Measurements from ENCODE around the gene TLCD5.

Gene TLCD5

DNA sequence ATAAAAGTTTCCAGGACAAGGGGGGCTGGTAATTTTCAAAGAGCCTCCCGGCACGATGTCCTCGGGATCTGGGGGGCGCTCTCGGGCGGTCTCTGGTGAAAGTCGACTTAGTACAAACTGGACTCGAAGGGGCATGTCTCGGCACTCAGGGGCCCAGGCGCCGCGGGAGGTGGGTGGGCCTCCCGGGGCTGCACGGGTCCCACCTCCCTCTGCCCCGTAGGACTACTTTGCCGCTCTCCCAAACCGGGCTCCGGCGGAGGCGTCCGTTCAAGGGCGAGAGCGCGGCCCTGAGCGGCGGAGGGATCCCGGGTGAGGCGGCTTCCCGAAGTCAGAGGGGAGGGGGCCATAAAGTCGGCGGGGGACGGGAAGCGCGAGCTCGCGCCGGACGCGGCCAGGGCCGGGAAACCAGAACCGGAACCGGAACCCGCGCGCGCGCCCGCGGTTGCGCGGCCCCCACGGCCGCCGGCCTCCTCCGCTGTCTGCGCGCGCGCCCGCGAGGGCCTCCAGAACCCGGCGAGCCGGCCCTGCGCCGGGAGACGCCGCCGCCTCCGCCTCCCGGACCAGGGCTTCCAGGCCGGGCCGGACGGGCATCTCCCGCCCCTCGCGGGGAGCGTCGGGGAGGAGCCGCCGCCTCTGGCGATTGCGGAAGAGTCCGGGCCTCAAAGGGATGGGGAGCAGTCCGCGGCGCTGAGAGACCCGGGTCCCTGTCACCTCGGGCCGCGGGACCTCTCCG lies 11.0 kb downstream of the TLCD5 start, which contains the start of gene ARHGEF12:
TSS of gene ARHGEF12 (plus strand) at position 506 of the 733 bp plus-strand sequence. CDS start 831 bp downstream, outside the sequence.
- in situ Hi-C loops (cut with MboI; ENCODE audit: low sequenced_read_pairs): no loop called here

DNA sequence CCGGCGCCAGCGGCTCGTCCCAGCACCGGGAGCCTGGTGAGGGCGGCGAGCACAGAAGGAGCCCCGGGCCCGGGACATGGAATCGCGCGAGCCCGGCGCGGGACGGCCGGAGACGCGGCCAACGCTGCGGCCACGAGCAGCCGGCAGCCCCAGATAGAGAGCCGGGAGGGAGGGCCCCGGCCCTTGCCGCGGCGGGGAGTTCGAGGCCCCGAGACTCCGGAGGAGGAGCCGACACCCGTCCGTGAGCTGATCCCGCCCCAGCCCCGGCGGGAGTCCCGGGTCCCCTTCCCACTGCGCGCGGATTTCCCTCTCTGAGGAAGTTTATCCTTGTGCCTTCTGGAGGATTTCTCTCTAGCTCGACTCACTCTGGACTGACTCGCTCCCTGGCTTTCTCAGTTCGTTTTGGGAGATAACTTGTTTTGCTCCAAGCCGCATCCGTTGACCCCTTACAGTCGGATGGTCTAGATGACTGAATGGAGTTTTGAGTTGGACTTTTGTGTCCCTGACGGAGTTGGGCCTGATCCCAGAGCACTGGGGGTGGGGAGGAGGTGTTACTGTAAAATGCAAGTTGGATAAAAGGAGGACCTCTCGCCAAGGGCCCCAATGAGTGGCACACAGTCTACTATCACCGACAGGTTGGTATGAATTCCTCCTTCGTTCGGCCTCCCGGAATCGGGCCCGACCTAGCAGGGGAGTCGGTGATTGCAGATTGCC lies 11.7 kb downstream of the TLCD5 start:
- in situ Hi-C loops (cut with MboI; ENCODE audit: low sequenced_read_pairs): no loop called here

DNA sequence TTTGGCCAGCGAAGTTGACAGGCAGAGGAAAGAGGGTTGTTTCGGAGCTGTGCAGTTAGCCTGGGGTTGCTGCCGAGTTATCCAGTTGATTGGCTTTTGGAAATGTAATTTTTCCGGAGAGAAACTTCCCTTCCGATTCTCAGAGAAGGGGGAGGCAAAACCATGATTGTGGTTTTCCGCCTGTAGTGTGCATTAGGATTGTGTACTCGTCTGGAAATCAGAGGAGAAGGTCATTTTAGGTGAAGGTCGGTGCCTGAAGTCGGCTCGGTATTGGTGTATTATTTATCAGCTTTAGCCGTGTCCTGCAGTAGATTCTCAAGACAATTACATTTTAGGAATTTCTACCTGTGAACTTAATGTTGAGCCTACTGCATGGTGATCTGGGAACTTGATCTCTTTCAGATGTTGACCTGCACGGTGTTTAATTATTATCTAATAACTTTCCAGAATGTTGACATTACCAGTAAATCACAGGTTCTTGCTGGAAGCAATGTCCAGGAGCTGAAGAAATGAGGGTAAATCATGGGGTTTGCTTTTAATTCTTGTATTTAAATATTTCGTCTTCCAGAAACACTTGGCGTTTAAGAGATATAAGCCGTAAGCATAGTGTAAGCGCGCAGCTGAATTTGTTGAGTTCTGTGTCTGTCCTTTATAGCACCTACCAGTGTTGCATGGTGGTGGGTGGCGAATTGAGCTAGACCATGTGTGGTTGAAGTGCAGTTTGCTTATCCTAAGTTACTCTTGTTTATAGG lies 12.4 kb downstream of the TLCD5 start:
- in situ Hi-C loops (cut with MboI; ENCODE audit: low sequenced_read_pairs): no loop called here

DNA sequence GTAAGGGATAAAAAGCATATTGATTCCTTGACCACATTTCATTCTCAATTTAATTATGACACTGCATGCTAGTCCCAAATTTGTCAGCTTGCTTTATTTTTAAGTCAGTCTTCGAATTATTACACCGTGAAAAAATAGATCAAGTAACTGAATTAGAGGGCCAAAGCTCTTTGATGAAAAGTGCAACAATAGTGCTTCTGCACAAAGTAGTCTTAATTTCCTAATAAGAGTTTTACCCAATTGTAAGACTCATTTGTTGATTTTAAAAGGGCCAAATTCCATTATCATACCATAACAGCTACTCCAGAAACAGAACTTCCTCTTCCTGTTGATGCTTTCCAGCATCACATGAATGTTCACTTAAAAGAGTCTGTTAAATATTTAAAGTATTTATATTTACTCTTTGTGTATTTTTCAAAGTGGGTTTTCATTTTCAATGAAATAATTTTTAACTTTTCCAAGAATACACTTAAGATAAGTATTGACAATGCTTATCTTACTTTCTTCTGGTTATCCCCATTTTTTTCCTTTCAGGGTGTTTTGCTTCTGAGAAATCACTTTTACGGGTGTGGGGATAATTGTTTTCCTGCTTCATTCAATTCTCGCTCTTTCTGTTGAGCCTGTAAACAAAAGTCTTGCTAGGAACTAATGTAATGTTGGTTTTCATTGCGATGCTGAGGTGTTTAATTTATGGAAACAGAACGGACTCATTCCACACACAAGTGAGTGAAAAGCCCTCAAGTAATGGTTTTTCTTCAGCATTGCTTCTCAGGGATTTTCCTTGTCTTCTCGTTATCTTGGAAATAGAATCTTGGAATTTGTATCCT lies 13.2 kb downstream of the TLCD5 start:
- in situ Hi-C loops (cut with MboI; ENCODE audit: low sequenced_read_pairs): no loop called here

GRCh38 chr11:120339394-120339890 lies 14.3 kb downstream of the TLCD5 start:
- in situ Hi-C loops (cut with MboI; ENCODE audit: low sequenced_read_pairs): no loop called here

GRCh38 chr11:120340529-120340928 lies 15.4 kb downstream of the TLCD5 start:
- in situ Hi-C loops (cut with MboI; ENCODE audit: low sequenced_read_pairs): no loop called here

DNA sequence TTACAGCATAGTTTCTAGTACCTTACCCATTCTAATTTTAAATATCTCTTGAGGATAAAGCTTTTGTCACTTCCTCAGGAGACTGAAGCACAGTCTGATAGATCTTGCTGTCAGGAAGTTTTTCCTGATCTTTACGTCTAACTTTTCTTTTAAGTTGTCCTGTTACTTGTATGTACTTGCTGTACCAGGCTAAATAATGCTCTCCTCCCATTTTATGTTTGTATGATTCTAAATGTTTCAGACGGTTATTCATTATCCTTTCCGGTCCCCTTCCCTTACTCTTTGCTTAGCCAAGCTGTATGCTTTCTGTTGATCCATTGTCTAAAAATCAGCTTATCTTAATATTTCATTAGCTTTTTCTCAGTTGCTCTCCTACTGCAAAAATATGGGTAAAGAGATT lies 17.1 kb downstream of the TLCD5 start:
- in situ Hi-C loops (cut with MboI; ENCODE audit: low sequenced_read_pairs): no loop called here

GRCh38 chr11:120342678-120343077 lies 17.6 kb downstream of the TLCD5 start:
- in situ Hi-C loops (cut with MboI; ENCODE audit: low sequenced_read_pairs): no loop called here

DNA sequence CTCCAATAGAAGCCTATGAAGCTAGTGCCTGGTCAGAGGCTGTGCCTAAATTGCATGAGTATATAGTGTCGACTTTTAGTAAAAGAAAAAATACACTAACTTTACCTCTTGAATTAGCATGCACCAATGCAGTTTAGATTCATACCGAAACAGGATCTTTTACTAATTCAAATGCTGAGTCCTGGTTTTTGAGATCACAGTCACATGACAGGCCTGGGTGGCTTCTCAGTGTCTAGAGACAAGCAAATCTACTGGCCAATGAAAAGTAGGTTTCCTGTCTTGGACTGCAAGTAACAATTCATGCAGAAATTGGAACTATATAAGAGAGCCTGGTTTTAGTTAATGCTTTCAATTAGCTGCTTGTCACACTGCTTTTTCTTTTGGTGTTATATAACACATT lies 18.3 kb downstream of the TLCD5 start:
- in situ Hi-C loops (cut with MboI; ENCODE audit: low sequenced_read_pairs): no loop called here

GRCh38 chr11:120344302-120345004 lies 19.4 kb downstream of the TLCD5 start:
- in situ Hi-C loops (cut with MboI; ENCODE audit: low sequenced_read_pairs): no loop called here

GRCh38 chr11:120346233-120346632 lies 21.1 kb downstream of the TLCD5 start:
- in situ Hi-C loops (cut with MboI; ENCODE audit: low sequenced_read_pairs): no loop called here

DNA sequence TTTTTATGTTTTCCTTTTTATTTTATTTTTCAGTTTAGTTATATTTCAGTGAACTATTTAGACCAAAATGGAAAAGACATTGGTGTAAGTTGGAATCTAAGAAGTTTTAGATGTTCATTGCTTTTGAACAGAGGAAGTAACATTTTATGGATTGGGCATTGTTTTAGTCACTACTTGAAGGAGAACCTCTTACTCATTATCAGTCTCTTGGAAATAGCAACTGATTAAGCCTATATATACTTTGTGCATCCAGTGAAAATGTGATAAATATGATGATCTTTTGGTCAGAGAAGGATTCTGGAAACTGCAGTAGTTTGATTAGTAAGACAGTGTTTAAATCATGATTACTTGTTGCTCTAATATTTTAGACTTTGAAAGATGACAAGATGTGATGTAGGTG lies 25.5 kb downstream of the TLCD5 start:
- in situ Hi-C loops (cut with MboI; ENCODE audit: low sequenced_read_pairs): no loop called here

- in situ Hi-C loops (cut with MboI; ENCODE audit: low sequenced_read_pairs): no loop called here
Measured at GRCh38 chr11:120352405-120352804, 27.3 kb downstream of the TLCD5 start.

DNA sequence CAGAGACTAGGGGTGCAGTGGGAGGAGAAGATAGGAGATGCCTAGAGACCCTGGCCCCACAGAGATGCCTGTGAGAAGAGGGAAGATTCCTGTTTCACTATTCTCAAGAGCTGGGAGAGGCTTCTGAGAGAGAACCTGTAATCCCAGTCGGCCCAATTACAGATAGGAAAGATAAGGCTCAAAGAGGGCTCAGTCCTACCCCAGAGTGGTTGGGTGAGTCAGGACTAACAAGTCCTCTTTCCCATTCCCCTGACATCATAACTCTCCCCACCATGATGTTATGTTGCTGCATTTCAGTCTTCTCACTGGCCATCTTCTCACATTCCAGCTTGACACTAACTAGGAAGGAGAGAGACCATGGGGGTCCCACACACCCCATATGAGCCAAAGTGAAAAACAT lies 29.0 kb downstream of the TLCD5 start:
- in situ Hi-C loops (cut with MboI; ENCODE audit: low sequenced_read_pairs): no loop called here

- in situ Hi-C loops (cut with MboI; ENCODE audit: low sequenced_read_pairs): no loop called here
Measured at GRCh38 chr11:120354779-120355178, 29.7 kb downstream of the TLCD5 start.

DNA sequence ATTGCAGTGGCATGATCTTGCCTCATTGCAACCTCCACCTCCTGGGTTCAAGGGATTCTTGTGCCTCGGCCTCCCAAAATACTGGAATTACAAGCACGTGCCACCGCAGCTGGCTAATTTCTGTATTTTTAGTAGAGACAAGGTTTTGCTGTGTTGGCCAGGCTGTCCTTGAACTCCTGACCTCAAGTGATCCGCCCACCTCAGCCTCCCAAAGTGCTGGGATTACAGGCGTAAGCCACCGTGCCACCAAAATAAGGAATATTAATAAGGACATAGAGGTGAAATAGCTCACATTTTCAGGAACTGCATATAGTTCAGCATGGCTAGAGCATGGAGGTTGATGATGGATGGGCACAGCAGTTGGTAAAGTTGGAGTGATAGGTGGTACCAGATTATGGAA lies 32.5 kb downstream of the TLCD5 start:
- in situ Hi-C loops (cut with MboI; ENCODE audit: low sequenced_read_pairs): no loop called here

DNA sequence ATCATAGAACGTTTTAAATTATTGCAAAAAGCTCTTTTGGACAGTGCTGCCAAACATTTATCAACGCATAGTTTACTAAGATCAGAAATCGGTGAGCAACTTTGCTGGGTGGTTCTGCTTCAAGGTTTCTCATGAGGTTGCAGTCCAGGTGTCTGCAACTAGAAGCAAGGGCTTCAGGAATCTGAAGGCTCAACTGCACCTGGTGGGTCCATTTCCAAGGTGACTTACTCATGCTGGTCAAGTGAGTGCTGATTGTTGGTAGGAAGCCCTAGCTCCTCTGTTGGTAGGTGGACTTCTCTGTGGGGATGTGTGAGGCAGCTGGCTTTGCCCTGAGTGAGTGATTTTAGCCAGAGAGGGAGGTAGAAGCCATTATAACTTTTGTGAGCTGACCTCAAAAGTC lies 33.6 kb downstream of the TLCD5 start:
- in situ Hi-C loops (cut with MboI; ENCODE audit: low sequenced_read_pairs): no loop called here

DNA sequence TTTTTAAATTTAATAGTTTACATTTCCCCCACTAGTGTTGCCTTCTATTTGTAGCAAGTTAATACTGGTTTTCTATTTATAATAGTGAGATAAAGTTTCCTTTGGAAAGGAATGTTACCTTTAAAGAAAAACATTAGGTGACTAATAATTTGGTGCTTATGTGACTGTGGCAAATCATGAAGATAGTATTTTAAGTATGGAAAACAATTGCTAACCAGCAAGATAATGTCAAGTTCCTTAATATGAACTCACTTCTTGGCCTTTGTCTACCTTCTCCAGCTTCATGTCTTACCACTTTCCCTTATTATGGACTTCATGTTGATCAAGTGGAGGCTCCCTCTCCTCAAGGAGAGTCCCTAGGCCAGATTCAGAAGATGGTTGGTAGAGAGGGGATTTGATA lies 38.3 kb downstream of the TLCD5 start:
- in situ Hi-C loops (cut with MboI; ENCODE audit: low sequenced_read_pairs): no loop called here

- in situ Hi-C loops (cut with MboI; ENCODE audit: low sequenced_read_pairs): no loop called here
Measured at GRCh38 chr11:120365512-120365911, 40.4 kb downstream of the TLCD5 start.

DNA sequence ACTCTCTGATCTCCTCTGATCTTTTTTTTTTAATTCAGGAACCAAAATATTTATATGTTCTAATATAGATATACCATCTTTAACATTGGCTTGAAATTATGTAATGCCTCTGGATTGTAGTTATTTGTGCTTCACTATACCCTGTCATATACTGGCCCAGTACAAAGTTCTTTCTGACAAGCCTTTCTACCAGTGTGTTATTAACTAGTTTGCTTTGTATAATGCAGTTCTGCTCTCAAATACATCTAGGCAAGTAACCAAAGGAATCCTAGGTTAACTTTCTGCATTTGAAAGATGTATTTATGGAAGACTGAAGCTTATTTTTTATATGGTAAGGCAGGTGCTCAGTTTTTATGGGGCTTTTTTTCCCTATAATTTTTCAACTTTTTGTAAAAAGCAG lies 47.2 kb downstream of the TLCD5 start:
- in situ Hi-C loops (cut with MboI; ENCODE audit: low sequenced_read_pairs): no loop called here
